GM21717 (cell line): Measurements from ENCODE around the gene CTPS1.

Experiments used
- ATAC-seq: cut with Tn5 transposase; IDR thresholded peaks from one replicate; pipeline ENCODE4 v1.9.1; 2021; ENCODE audit warnings: mild to moderate bottlenecking, moderate library complexity; ENCODE audit not compliant: unreplicated experiment

Gene CTPS1, protein sequence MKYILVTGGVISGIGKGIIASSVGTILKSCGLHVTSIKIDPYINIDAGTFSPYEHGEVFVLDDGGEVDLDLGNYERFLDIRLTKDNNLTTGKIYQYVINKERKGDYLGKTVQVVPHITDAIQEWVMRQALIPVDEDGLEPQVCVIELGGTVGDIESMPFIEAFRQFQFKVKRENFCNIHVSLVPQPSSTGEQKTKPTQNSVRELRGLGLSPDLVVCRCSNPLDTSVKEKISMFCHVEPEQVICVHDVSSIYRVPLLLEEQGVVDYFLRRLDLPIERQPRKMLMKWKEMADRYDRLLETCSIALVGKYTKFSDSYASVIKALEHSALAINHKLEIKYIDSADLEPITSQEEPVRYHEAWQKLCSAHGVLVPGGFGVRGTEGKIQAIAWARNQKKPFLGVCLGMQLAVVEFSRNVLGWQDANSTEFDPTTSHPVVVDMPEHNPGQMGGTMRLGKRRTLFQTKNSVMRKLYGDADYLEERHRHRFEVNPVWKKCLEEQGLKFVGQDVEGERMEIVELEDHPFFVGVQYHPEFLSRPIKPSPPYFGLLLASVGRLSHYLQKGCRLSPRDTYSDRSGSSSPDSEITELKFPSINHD

DNA sequence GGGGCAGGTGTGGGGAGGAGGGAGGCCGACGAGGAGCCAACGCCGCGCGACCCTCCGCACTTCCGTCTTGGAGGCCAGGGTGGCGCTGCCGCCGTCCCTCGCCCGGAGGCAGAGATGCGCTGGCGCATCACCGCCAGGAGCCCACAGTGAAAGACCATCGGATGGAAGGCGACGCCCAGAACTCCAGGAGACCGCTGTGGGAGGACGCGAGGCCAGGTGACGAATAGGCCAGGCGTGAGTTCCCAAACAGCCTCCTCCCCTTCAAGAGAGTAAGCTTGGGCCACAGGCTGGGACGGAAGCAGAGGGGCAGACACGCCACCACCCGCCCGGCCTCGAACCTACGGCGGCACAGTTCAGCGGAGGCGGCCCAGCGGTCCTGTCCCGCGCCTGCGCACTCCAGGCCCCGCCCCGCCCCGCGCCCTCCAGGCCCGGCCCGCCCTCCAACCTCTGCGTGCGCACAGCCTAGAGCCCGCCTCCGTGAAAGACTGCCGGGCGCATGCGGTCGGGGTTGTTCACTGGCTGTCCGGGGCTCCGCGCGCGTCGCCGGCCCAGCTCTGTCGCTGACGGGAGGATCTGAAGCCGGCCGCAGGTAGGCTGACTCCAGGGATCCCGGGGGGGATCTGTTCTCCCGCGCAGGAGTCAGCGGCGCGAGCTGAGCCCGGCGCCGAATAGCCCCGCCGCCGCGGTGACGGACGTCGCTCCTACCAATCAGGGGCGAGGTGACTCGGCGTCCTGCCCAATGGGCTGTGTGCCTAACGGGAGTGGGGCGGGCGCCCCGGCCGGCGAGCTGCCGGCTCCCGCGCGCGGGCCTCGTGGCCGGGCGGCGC is at the start of gene CTPS1:
TSS of gene CTPS1 (plus strand) at position 456 of the 827 bp plus-strand sequence. CDS start 3,595 bp downstream, outside the sequence.
- ATAC-seq, result peak; percentile 84

DNA sequence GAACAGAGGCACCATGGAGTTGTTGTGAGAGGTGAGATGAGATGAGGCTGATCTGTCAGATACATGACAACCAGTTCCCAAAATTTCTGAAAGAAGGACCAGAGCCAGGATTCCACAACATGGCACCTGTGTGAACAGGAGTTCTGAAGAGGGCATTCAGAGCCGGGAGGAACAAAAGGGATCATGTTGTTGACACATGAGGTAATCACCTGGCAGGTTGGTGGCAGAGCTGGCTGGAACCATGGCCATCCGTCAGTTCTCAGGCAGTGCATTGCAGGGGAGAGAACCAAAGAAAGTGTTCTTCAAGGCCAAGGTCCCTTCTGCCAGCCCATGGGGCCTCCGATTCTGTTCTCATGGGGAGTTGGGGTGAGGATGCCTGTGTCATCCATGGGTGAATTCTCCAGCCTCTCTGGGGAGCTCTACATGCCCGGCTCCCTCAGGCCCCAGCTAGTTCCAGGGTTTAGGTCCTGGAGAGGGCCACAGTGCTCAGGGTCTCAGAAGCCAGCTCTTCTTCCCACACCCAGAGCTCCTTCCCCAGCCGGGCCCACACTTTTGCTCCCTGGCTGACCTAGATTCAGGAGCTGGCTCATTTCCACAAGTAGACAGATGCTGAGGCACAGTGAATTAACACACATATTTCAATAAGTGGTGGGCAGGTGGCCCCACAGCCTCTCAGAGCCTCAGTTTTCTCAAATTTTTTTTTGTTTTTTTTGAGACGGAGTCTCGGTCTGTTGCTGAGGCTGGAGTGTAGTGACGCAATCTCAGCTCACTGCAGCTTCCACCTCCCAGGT is 49.1 kb upstream of the CTPS1 start:
- ATAC-seq, result no peak

DNA sequence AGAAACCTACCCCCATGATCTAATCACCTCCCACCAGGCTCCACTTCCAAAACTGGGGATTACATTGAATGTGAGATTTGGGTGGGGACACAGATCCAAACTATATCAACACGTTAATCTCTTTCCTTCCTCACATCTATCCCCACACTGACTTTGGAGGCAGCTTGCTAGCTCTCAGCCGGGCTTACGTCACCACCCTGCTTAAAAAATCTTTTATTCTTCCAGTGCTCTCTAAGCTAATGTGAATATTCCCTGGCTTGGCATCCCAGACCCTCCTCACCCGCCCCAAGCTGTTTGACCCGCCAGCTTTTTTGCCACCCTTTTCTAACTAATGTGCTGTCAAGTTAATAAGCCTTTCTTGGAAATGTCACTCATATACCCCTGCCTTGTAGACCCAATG is 47.9 kb upstream of the CTPS1 start:
- no peak for ATAC-seq

DNA sequence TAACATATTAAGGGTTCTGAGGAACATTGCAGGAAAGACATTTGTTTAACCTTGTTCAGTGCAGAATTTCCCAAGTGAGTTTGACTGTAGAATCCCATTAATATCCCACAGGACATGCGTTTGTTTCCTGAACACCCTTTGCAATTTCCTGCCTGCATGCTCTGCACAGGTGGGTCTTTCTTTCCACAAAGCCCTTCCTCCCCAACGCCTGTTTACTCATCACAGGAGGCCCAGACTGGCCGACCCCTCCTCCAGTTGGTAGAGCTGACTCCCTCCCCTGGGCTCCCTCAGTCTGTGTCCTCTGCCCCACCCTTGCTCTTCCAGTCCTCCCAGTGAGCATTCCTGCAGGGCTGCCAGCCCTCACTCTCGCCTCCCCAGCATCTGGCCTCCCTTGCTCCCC is 47.5 kb upstream of the CTPS1 start:
- no peak for ATAC-seq

DNA sequence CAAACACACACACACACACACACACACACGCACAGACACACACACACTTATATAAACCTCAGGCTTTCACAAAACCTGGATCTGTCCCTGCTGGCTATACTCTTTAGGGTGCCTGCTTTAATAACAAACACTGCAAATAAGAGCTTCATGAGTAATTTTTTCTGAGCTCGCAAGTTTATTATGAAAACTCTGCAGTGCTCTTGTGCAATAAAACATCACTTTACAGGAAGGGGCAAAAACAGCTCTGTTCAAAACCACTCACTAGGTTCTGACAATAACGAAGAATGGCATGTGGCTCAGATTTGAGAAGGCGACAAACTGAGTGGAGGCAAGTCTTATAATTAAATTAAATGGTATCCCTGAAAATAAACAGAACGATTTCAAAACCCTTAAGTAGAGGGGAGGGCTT is 42.6 kb upstream of the CTPS1 start:
- ATAC-seq, result no peak

DNA sequence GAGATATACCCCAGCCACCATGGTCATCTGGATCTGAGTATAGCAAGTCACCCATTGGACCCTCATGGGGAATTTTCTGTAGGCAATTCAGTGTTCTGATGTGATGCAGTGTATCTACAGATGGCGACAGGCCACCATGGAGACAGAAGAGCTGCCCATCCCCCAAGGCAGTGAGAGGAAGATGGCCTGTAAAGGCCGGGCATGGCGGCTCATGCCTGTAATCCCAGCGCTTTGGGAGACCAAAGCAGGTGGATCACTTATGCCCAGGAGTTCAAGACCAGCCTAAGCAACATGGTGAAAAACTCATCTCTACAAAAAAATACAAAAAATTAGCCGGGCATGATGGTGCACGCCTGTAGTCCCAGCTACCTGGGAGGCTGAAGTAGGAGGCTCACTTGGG is 41.1 kb upstream of the CTPS1 start:
- no peak for ATAC-seq

DNA sequence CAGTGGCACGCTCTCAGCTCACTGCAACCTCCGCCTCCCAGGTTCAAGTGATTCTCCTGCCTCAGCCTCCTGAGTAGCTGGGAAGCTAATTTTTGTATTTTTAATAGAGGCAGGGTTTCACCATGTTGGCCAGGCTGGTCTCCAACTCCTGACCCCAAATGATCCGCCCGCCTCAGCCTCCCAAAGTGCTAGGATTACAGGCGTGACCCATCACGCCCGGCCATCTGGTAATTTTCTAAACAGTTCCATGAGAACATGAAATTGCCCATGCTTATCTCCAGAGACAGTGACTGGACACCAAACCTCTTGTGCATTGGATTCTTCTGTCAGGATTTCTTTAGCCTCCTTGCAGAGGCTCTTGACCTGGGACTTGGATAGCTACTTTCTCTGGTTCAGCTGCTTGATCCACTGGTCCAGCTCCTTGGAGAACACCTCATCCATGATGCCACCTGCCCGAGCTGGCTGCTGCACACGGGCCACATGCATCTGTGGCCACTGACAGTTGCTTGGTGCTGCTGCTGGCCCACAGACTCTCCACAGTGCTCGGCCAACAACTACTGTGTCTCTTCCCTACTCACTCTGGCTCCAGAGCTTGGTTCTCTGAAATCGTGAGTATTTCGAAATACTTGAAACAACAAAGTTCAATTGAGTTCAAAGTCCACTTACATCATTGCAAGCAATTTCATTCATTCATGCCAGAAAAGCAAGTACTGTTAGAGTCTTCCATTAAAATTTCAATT is 40.0 kb upstream of the CTPS1 start:
- no peak for ATAC-seq

DNA sequence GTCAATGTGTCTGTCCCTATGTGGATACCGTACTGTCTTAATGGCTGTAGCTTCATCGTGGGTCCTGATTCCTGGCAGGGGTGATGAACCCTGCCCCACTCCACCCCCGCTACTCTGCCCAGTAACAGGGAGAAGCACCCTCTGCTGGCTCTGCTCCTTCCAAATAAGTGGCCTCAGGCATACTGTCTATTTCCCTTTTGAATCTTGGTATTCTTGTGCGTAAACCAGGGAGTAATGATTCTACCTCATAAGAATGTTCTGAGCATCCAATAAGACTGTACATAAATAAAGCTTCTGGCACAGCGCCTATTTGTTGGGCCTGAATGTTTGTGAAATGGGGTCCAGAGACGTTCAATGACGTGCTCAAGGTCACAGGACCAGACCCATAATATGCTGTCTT is 35.2 kb upstream of the CTPS1 start:
- ATAC-seq, result no peak

DNA sequence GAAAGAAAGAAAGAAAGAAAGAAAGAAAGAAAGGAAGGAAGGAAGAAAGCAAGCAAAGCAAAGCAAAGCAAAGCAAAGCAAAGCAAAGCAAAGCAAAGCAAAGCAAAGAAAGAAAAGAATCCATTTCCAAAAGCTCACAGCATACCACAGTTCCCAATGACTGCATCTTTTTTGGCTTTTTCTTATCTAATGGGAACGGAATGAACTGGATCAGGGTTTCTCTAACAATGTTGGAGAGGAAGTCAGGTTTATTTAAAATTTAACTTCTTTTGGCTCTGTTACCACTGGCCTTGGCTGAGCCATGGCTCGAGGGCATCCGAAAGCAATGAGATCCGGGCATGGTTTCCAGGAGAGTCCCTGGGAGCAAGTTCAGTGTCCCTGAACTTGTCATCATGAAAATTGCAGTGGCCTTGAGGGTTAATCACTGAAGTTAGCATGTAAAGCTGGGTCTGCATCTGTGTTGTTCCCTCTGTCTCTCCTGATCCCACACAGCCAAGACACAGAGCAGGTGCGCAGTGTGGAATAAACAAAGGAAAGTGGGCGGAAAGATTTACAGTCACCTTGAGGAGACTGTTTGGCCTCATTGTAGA is 34.6 kb upstream of the CTPS1 start:
- no peak for ATAC-seq

DNA sequence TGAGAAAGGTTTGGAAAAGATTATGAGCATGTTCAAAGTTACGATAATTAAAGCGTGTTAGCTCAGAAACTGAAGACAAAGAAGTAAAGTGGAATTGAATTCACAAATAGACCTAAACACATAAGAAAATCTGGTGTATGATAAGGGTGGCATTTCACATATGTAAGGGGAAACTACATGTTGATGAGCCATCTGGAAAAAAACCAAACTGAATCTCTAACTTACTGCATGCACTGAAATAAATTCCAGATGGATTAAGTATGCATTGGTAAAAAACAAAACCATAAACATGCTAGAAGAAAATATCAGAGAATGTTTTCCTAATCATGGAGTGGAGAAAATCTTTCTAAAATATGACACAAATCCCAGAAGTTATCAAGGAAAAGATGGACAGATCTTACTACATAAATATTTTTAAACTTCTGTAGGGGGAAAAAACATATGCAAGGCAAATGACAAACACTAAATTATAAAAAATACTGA is 34.0 kb upstream of the CTPS1 start:
- ATAC-seq, result no peak

DNA sequence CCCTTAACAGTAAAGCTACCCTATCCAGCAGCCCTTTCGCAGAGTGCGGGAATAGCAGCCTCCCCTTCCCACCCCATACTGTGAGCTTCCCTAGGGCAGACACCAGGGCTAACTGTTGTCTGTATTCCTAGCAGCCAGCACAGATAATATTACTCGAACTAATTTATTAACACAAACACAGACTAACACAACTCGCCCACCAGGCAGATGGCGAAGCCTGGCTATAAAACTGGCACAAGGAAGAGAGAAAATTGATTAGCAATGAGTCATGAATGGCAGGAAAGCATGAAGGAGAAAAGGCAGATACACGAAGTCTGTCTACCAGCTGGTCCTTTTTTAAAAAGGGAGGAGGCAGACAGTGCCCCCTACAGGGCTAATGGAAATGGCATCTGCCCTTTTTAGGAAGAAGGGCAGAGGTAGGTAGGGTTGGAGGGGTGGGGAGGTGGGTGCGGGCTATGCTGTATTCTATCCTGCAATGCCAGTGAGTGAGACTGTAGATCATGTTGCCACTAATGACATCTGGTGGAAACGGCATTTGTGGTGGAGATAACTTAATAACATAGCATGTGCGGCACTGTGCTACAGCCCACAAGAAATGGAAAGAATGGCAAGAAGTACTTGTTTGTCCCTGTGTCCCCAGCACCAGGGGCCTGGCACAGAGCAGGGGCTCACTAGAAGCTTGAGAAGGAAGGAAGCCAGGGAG is 30.6 kb upstream of the CTPS1 start:
- no peak for ATAC-seq

DNA sequence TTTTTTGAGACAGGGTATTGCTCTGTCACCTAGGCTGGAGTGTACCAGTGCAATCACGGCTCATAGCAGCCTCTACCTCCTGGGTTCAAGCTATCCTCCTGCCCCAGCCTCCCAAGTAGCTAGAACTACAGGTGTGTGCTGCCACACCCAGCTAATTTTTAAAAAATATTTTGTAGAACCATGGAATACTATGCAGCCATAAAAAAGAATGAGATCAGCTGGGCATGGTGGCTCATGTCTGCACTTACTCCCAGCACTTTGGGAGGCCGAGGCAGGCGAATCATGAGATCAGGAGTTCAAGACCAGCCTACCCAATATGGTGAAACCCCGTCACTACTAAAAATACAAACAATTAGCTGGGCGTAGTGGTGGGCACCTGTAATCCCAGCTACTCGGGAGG is 29.9 kb upstream of the CTPS1 start:
- ATAC-seq, result no peak

DNA sequence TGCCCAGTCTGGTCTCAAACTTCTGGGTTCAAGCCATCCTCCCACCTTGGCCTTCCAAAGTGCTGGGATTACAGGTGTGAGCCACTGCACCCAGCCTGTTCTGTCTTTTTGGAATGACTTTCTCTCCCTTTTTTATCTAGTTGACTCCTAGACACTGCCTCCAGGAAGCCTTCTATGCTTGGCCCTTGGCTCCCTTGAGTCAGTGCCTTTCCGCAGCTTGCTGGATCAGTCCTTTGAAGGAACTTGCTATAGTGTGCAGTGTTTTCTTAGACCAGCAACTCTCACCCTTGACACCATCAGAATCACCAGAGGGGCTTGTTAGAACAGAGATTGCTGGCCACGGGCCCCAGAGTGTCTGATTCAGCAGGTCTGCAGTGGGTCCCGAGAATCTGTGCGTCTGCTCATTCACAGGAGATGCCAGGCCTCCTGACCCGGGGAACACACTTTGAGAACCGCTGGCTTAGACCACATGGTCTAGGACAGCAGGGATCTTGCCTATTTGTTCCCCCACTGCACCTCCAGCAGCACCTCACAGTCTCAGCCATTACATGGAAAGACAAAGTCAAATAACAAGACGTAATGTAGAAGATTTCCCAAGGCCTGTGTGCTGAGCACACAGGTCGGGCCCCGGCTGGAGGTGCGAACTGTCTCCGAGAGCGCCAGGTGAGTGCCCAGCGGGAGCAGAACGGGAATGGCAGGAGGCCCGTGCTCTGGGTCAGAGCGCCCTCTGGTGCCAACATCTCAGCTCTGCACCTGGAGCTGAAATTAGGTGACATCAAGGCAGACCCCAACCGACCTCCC is 27.4 kb upstream of the CTPS1 start:
- no peak for ATAC-seq

DNA sequence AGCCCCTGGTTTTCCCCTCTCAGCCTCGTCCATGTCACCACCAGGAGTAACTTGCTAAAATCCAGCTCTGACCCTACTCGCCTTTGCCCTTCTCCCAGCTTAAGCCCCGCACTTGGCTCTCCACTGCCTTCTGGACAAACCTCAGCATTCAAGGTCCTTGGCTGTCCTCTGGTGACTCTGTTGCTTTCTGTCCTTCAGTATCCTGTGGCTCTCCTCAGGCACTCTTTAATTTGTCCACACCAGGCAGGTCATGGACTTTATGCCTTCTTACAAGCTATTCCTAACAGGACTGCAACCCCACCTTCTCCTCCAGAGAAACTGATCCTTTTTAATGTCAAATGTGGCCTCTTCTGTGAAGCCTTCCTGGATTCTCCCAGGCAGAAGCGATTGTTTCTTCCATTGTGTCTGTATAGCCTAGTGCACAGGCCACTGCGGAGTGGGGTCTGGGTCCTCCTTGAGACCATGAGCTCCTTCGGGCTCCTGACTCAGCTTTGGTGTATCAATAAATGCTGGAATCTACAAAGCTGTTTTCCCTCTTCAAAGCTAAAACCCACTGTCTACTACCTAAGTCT is 26.7 kb upstream of the CTPS1 start:
- no peak for ATAC-seq

DNA sequence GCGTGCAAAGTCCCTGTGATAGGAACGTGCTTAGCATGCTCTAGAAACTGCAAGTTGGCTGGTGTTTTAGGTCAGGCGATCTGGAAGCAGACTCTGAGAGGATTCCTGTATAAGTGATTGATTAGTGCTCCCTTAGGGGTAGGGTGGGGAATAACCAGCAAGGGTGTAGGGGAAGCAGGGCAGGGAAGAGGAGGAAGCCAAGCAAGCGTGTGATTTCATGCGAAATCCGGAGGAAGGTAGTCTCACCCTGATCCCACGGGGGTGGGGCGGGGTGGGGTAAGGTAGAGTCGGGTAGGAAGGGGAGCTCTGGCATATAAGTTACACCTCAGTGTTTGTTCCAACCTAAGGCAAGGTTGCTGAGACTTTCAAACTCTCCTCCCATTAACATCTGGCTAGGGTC is 24.9 kb upstream of the CTPS1 start:
- no peak for ATAC-seq

DNA sequence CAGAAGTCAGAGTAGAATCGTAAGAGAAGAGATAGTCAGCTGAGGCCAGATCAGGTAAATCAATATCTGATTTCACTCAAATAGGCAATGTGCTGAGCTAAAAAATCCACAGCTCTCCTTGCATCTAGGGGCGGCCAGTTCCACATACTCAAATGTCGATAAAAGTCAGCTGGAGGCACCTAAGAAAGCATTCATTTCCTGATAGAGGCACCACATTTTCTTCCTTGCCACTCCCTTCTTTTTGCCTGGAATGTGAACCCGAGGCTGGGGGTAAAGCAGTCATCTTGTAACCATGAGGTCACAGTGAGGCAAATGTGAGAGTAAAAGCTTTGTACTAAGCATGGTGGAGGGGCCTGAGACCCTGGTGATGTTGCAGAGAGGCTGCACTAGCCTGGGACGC is 24.2 kb upstream of the CTPS1 start:
- no peak for ATAC-seq

DNA sequence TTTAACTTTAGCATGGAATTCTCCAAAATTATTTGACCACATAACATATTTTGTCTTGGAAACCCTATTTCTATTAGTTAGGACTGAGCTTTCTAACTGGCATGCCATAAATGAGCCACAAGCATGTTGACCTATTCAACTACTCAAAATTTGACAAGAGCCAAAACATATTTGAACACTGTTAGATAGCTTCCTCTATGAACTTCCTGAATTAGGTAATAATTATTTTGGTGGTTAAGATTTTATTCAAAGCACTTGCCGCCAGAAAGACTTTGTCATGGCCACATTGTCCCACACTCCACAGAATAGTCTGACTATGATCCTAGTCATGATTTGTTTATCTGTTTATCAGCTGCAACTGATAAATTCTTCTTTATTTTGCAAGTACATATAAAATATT is 23.1 kb upstream of the CTPS1 start:
- no peak for ATAC-seq

DNA sequence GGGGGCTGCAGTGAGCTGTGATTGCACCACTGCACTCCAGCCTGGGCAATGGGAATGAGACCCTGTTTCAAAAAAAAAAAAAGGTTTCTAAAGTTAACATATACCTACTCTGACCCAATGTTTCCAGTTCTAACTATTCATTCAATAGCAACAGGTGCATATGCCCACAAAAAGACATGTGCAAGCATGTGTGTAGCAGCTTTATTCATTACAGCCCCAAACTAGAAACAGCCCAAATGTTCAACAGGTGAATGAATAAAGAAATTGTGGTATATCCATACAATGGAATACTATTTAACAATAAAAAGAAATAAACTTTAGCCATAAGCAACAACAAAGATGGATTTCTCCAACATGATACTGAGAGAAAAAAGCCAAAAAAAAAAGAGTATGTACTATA is 21.3 kb upstream of the CTPS1 start:
- no peak for ATAC-seq
